Esophagus squamous epithelium (tissue), 4 donors: ENCODE data around the gene ZNF749.

Source experiments
- CTCF ChIP-seq, 6 experiments: fragments of 450-650 bp in 4 of 6; fragments of 200-600 bp in 2 of 6; sonication (generic) in 2 of 6; IDR thresholded peaks; one replicate each; pipeline ENCODE4 v1.5.1; 2016 to 2019; ENCODE audit warnings: antibody characterized with exemption in 6 of 6, mild to moderate bottlenecking in 4 of 6, moderate library complexity in 4 of 6
- POLR2A ChIP-seq, 4 donors: fragments of 450-650 bp; IDR thresholded peaks; one replicate each; pipeline ENCODE4 v1.6.1; 2017; ENCODE audit warnings: antibody characterized with exemption in 4 of 4, mild to moderate bottlenecking in 4 of 4, moderate library complexity in 3 of 4

GRCh38 chr19:57435062-57435978 lies at the start of gene ZNF749:
- no peak for TF ChIP-seq CTCF (IDR thresholded peaks at IDR 0.05)
- no peak for TF ChIP-seq POLR2A (IDR thresholded peaks at IDR 0.05)
